Endothelial cell of umbilical vein (primary cell): ENCODE measurements around the gene SRRM4. TPM values are rescaled to one million over a fixed set of nuclear protein-coding genes. Genes with fewer than 3 reads are reported as not detected.

ENCODE experiments used
- BruUV-seq: library from RNA; stranded (reverse); fragments of 400-500 nt; replicated peaks from 2 replicates; lab custom pipeline; 2021; lab: Mats Ljungman, UMichigan
- CTCF ChIA-PET: fragments of 300-600, 350-600 bp; sonication (Branson Sonifier 250); formaldehyde crosslinking; loops from one replicate; lab custom pipeline; 2021; ENCODE audit warnings: antibody characterized with exemption, inconsistent platforms; lab: Charles Lee
- POLR2A ChIA-PET: fragments of 300-600, 350-600 bp; sonication (Branson Sonifier 250); formaldehyde crosslinking; loops from one replicate; lab custom pipeline; 2021; ENCODE audit warnings: antibody characterized with exemption, inconsistent platforms; lab: Charles Lee
- DNase-seq: peaks from one replicate; pipeline ENCODE4 v3.0.0-alpha.2; 2011; ENCODE audit warnings: low read depth, low spot score
- FAIRE-seq: peaks from 2 replicates; lab custom pipeline; 2011; peaks lifted over from hg19 to GRCh38; lab: Jason Lieb, UNC
- H2AFZ ChIP-seq: 2 replicates; pipeline ENCODE4 v1.6.0; 2012; ENCODE audit warnings: low read depth, low read length, control low read depth, inconsistent platforms
- H3K27ac ChIP-seq: 2 replicates; pipeline ENCODE4 v1.5.1; 2011; ENCODE audit warnings: low read depth, mild to moderate bottlenecking, control low read depth, low read length, moderate library complexity; ENCODE audit not compliant: insufficient read depth
- H3K27me3 ChIP-seq, 2 experiments: 2 replicates each; pipeline versions ENCODE4 v1.6.0 to v1.6.1; 2011; ENCODE audit warnings: low read length in 2 of 2, mixed read lengths in 1 of 2; ENCODE audit not compliant: control insufficient read depth in 2 of 2, insufficient read depth in 2 of 2
- H3K36me3 ChIP-seq, 2 experiments: 2 replicates in 1 of 2; 3 replicates in 1 of 2; pipeline ENCODE4 v1.5.1; 2011; ENCODE audit warnings: low read length in 2 of 2, mild to moderate bottlenecking in 1 of 2, moderate library complexity in 1 of 2; ENCODE audit not compliant: control insufficient read depth in 2 of 2, insufficient read depth in 2 of 2; ENCODE audit errors: extremely low read depth in 1 of 2
- H3K4me1 ChIP-seq: 3 replicates; pipeline ENCODE4 v1.5.1; 2011; ENCODE audit warnings: mild to moderate bottlenecking, low read length; ENCODE audit not compliant: control insufficient read depth, insufficient read depth; ENCODE audit errors: extremely low read depth
- H3K4me2 ChIP-seq: 2 replicates; pipeline ENCODE4 v1.6.1; 2011; ENCODE audit warnings: low read length, control low read depth, mixed read lengths; ENCODE audit not compliant: insufficient read depth
- H3K4me3 ChIP-seq, 3 experiments: fragments of 200-600 bp in 1 of 3; sonication (generic), shearing (Covaris generic) in 1 of 3; replicated peaks in 1 of 3; 2 replicates each; pipeline ENCODE4 v1.5.1; 2011 to 2016; ENCODE audit warnings: control low read depth in 3 of 3, low read length in 3 of 3, mild to moderate bottlenecking in 2 of 3, inconsistent platforms in 1 of 3, low read depth in 1 of 3, moderate library complexity in 1 of 3; ENCODE audit not compliant: insufficient read depth in 1 of 3
- H3K79me2 ChIP-seq: 2 replicates; pipeline ENCODE4 v1.6.0; 2012; ENCODE audit warnings: low read length, inconsistent platforms; ENCODE audit not compliant: control insufficient read depth, insufficient read depth
- H3K9ac ChIP-seq: replicated peaks from 2 replicates; pipeline ENCODE3; 2011; ENCODE audit warnings: low read length, control low read depth; ENCODE audit not compliant: insufficient read depth; ENCODE audit errors: extremely low read depth
- H3K9me1 ChIP-seq: replicated peaks from 3 replicates; pipeline ENCODE4 v1.6.0; 2011; ENCODE audit warnings: mild to moderate bottlenecking, low read length; ENCODE audit not compliant: control insufficient read depth, insufficient read depth; ENCODE audit errors: extremely low read depth
- H3K9me3 ChIP-seq: replicated peaks from 2 replicates; pipeline ENCODE4 v1.5.1; 2012; ENCODE audit warnings: low read length, inconsistent platforms; ENCODE audit not compliant: control insufficient read depth, insufficient read depth
- H4K20me1 ChIP-seq: replicated peaks from 2 replicates; pipeline ENCODE3; 2011; ENCODE audit warnings: mild to moderate bottlenecking, low read length; ENCODE audit not compliant: control insufficient read depth, insufficient read depth; ENCODE audit errors: extremely low read depth
- EZH2 ChIP-seq: IDR thresholded peaks from 2 replicates; pipeline ENCODE4 v1.6.1; 2012; ENCODE audit warnings: borderline replicate concordance, low read depth, mild to moderate bottlenecking, moderate library complexity, low read length, inconsistent platforms; ENCODE audit not compliant: severe bottlenecking
- FOS ChIP-seq: IDR thresholded peaks from 2 replicates; pipeline ENCODE4 v1.6.1; 2011; ENCODE audit warnings: mild to moderate bottlenecking, low read length, moderate library complexity, borderline replicate concordance; ENCODE audit not compliant: insufficient read depth
- GATA2 ChIP-seq: IDR thresholded peaks from 2 replicates; pipeline ENCODE4 v1.7.0; 2011; ENCODE audit warnings: low read depth, mild to moderate bottlenecking, moderate library complexity, mixed read lengths, low read length; ENCODE audit not compliant: insufficient read length, insufficient read depth
- JUN ChIP-seq: IDR thresholded peaks from 2 replicates; pipeline ENCODE4 v1.6.1; 2011; ENCODE audit warnings: borderline replicate concordance, low read depth; ENCODE audit not compliant: insufficient read length, insufficient read depth
- MYC ChIP-seq: IDR thresholded peaks from one replicate; pipeline ENCODE4 v1.6.1; 2011; ENCODE audit warnings: mild to moderate bottlenecking, low read depth, low read length
- POLR2A ChIP-seq: IDR thresholded peaks from 2 replicates; pipeline ENCODE4 v1.6.1; 2012; ENCODE audit warnings: low read depth, mild to moderate bottlenecking, control low read depth, low read length
- POLR2AphosphoS5 ChIP-seq: IDR thresholded peaks from 2 replicates; pipeline ENCODE4 v1.6.1; 2012; ENCODE audit warnings: low read depth, mild to moderate bottlenecking, control low read depth, low read length, moderate library complexity; ENCODE audit not compliant: insufficient read depth
- dilution Hi-C: fragments of 300-500 bp; cut with MboI; formaldehyde crosslinking; loops from one replicate; pipeline ENCODE4 v1.15.0; 2019; ENCODE audit warnings: low sequenced_read_pairs; ENCODE audit not compliant: extremely low pct_ligation_motif_present
- intact Hi-C: fragments of 100-400 bp; cut with micrococcal nuclease; formaldehyde crosslinking; loops from one replicate; pipeline ENCODE4 v1.10.0; 2022
- polyA plus RNA-seq, 4 experiments: library from polyadenylated mRNA; depleted of rRNA in 3 of 4; stranded (reverse) in 3 of 4; unstranded in 1 of 4; fragments of >200 nt; gene quantifications; 2 replicates each; pipeline versions ENCODE4 v1.2.1 to v1.2.3, GENCODE V29; 2011 to 2012; ENCODE audit warnings: missing spikeins in 1 of 4
- total RNA-seq: library from RNA; stranded (reverse); gene quantifications from 2 replicates; pipeline ENCODE4 v1.2.3, GENCODE V29; 2021
- TF ChIP-seq, protein P1 (sequence below), 2 donors: IDR thresholded peaks; 1 replicate in 1 of 2; 2 replicates in 1 of 2; pipeline ENCODE4 v1.5.1; 2011; ENCODE audit warnings: low read length in 2 of 2, mild to moderate bottlenecking in 2 of 2, moderate library complexity in 2 of 2, control low read depth in 1 of 2, inconsistent platforms in 1 of 2, low read depth in 1 of 2; ENCODE audit not compliant: insufficient read depth in 1 of 2; ENCODE audit errors: extremely low read depth in 1 of 2
- TF ChIP-seq, protein P2 (sequence below): IDR thresholded peaks from 2 replicates; pipeline ENCODE4 v1.6.1; 2011; ENCODE audit not compliant: insufficient read depth, insufficient read length

The SRRM4 gene
- total and polyA plus RNA-seq, 2 donors (not counting 3 experiments of a cell fraction or from before 2014, with no cell fraction given), result not detected

DNA sequence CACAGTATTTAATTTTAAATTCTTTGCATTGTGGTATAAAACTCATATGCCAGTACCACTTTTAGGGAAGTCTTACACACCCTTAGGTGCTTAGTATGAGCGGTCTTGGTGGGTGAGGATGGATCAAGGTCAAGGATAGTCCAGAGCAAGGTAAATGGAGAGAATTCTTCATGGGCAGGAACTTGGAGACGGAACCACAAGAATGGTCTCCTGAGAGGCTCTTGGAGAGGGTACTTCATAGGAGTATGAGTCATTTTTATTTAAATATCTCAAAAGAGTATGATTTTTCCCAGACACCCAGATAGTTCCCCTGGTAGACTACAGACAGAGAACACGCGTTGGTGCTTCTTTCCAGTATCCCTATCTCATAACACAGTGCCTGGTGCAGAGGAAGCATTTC, 219.3 kb downstream of the SRRM4 start:
- Histone ChIP-seq H3K27ac (no peak overlapping the region), H3K4me1 (no peaks in the 10 kb centered on the region), H2AFZ (no peak overlapping the region), H3K9me1 (no peaks in the 10 kb centered on the region), H3K27me3 (no peaks in the 10 kb centered on the region), H3K4me3 (no peak overlapping the region), H3K4me2 (no peak overlapping the region), H3K79me2 (no peaks in the 10 kb centered on the region), H3K9ac (no peak overlapping the region), H4K20me1 (no peaks in the 10 kb centered on the region), H3K36me3 (no peaks in the 10 kb centered on the region), H3K9me3 (no peaks in the 10 kb centered on the region)
- no peak for FAIRE-seq
- CTCF ChIA-PET, result no interaction called here
- no peak for TF ChIP-seq POLR2A
- TF ChIP-seq MYC, result no peak
- BruUV-seq, result no TSS peak
- POLR2A ChIA-PET, result no interaction called here
- intact Hi-C loops, result no loop called here
- no peak for DNase-seq
- dilution Hi-C loops, result no loop called here

DNA sequence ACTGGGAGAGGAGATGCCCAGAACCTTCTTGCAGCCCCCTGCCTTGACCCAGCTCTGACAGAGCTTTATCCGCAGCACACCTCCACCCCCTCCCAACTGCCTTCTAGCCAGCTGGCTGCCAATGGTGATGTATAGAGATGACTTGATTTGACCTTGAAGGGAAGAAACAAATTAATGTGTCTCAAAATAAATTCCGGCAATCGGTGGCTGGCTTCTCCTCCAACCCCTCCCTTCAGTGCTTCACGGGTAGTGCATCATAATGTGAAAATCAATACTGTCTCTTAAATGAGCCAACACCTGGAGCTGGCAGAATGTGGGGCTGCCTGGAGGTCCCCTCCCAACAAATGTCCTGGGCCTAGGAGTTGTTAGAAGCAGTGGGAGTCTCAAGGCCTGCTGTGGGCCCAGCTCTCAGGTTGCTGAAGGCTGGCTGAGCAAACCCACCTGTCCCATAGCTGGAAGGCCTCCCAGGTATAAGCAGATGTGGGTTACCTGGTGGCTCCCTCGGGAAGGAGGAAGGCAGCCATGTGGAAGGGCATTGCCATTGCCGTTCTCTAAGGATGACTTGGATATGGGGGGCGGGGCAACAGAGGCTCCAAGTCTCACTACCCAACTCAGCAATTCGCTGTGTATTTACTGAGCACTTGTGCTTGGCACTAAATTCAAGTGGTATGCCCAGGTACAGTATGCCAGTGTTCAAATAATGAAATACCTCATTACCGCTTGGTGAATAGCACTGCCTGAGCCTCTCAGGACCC, 220.6 kb downstream of the SRRM4 start:
- Histone ChIP-seq H3K4me3 (no peak overlapping the region), H3K36me3 (no peaks in the 10 kb centered on the region), H3K9ac (no peak overlapping the region), H3K27ac (no peak overlapping the region), H2AFZ (no peak overlapping the region), H4K20me1 (no peaks in the 10 kb centered on the region), H3K79me2 (no peaks in the 10 kb centered on the region), H3K4me2 (no peak overlapping the region), H3K9me3 (no peaks in the 10 kb centered on the region), H3K9me1 (no peaks in the 10 kb centered on the region), H3K27me3 (no peaks in the 10 kb centered on the region), H3K4me1 (no peaks in the 10 kb centered on the region)
- CTCF ChIA-PET, result interaction anchor here (0.6 kb wide), 1 partner anchor 23 kb away, joined by 3 read pairs; the partner anchor contains the start of gene HSPB8
- POLR2A ChIA-PET, result no interaction called here
- dilution Hi-C loops, result no loop called here
- no peak for FAIRE-seq
- TF ChIP-seq, protein P1, sequence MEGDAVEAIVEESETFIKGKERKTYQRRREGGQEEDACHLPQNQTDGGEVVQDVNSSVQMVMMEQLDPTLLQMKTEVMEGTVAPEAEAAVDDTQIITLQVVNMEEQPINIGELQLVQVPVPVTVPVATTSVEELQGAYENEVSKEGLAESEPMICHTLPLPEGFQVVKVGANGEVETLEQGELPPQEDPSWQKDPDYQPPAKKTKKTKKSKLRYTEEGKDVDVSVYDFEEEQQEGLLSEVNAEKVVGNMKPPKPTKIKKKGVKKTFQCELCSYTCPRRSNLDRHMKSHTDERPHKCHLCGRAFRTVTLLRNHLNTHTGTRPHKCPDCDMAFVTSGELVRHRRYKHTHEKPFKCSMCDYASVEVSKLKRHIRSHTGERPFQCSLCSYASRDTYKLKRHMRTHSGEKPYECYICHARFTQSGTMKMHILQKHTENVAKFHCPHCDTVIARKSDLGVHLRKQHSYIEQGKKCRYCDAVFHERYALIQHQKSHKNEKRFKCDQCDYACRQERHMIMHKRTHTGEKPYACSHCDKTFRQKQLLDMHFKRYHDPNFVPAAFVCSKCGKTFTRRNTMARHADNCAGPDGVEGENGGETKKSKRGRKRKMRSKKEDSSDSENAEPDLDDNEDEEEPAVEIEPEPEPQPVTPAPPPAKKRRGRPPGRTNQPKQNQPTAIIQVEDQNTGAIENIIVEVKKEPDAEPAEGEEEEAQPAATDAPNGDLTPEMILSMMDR (IDR thresholded peaks at IDR 0.05; ENCODE audit: extremely low read depth in 1 of 2, insufficient read depth in 1 of 2, low read depth in 1 of 2, low read length in 2 of 2), result no peak
- TF ChIP-seq MYC, result no peak
- no peak for TF ChIP-seq POLR2AphosphoS5
- no peak for TF ChIP-seq FOS
- TF ChIP-seq GATA2, result no peak
- TF ChIP-seq, protein P2, sequence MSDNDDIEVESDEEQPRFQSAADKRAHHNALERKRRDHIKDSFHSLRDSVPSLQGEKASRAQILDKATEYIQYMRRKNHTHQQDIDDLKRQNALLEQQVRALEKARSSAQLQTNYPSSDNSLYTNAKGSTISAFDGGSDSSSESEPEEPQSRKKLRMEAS, result no peak
- TF ChIP-seq EZH2, result no peak
- TF ChIP-seq JUN, result no peak
- no peak for TF ChIP-seq POLR2A
- DNase-seq, result no peak
- no TSS peak for BruUV-seq
- intact Hi-C loops, result no loop called here
